A172 (cell line): ENCODE data around the gene COL6A6. TPM values are rescaled to one million over a fixed set of nuclear protein-coding genes. Genes with fewer than 3 reads are reported as not detected.

ENCODE experiments used
- DNase-seq: peaks from one replicate; pipeline ENCODE4 v3.0.0-alpha.2; 2015; ENCODE audit warnings: low spot score
- total RNA-seq: library from RNA; depleted of rRNA; stranded (reverse); fragments of >200 nt; shearing (Covaris generic); gene quantifications from 2 replicates; pipeline ENCODE4 v1.2.3, GENCODE V29; 2014; rRNA removed

COL6A6 gene, protein sequence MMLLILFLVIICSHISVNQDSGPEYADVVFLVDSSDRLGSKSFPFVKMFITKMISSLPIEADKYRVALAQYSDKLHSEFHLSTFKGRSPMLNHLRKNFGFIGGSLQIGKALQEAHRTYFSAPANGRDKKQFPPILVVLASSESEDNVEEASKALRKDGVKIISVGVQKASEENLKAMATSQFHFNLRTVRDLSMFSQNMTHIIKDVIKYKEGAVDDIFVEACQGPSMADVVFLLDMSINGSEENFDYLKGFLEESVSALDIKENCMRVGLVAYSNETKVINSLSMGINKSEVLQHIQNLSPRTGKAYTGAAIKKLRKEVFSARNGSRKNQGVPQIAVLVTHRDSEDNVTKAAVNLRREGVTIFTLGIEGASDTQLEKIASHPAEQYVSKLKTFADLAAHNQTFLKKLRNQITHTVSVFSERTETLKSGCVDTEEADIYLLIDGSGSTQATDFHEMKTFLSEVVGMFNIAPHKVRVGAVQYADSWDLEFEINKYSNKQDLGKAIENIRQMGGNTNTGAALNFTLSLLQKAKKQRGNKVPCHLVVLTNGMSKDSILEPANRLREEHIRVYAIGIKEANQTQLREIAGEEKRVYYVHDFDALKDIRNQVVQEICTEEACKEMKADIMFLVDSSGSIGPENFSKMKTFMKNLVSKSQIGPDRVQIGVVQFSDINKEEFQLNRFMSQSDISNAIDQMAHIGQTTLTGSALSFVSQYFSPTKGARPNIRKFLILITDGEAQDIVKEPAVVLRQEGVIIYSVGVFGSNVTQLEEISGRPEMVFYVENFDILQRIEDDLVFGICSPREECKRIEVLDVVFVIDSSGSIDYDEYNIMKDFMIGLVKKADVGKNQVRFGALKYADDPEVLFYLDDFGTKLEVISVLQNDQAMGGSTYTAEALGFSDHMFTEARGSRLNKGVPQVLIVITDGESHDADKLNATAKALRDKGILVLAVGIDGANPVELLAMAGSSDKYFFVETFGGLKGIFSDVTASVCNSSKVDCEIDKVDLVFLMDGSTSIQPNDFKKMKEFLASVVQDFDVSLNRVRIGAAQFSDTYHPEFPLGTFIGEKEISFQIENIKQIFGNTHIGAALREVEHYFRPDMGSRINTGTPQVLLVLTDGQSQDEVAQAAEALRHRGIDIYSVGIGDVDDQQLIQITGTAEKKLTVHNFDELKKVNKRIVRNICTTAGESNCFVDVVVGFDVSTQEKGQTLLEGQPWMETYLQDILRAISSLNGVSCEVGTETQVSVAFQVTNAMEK (N-terminal part only)
- total RNA-seq = not detected in 2 replicates

DNA sequence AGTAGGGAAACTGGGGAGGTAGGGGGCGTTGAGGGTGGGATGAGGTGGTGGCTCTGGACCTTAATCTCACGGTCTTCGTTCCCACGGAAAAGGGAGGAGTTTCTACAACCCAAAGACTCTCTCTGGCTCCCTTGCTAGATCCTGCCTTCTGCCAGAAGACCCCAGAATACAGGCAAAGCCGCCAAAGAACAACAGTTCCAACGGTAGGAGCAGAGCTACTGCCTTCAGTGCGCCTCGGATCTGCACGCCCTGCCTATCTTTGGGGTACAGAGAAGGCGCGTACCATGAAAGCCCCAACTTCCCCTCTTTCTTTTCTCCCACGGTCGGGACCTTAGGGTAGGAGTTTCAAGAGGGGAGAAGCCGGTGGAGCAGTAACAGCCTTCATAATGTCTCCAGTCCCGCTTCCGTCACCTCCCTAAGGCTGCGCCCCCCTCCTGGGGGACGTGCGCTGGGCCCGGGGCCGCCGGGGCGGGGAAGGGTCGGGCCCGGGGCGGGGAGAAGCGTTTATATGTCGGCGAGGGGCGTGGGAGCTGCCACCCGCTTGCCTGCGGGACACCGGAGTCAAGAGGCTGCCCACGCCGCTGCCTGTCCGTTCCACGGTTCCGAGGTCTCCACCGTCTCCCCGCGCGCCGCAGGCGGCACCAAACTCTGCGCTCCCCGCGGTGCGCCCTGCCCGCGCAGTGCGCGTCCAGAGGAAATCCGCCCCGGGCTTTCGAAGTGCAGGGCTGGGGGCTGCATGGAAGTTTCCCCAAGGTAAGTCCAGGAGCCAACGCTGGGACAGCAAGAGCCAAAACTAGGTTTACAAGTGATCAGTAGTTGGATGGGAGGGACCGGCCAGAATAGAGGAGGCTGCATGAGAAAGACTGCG is at the start of gene COL6A6:
Gene COL6A6, plus strand, starts transcription at position 533 of the 868 bp plus-strand sequence. CDS start 43,188 bp downstream, outside the sequence.
- no peak for DNase-seq

DNA sequence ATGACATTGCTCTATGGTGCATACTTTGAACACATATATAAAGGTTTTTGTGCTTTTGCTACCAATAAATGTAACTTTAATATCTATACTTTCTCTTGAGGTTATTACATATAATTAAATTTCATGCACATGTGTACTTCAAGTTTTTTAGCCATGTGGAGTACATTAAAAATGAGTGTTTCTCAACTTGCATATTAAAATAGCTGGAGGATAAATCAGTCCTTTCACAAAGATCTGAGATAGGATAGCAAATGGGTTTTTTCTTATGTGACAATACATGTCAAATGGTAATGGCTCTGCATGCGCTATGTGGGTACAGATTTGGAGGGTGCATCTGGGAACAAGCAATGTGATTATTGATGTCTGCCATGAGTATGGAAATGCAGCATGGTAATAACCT is 48.7 kb upstream of the COL6A6 start:
- no peak for DNase-seq

DNA sequence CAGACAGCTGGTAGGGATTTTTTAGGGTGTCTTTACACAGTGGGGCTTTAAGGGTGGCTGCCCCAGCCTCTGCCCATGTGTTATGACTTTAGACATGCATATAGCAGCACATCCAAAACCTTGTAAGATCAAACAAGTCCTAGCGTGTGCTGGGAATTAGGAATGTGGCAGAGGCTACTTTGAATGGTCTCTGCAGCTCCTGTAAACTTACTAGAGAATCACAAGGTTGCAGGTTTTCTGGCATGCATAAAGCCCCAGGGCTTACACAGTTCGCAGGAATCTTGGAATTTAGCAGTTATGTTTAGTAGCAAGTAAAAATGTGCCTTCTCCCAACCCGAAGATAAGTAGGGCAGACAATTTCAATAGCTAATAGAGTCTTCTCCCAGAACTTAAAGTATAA is 46.9 kb upstream of the COL6A6 start:
- no peak for DNase-seq

DNA sequence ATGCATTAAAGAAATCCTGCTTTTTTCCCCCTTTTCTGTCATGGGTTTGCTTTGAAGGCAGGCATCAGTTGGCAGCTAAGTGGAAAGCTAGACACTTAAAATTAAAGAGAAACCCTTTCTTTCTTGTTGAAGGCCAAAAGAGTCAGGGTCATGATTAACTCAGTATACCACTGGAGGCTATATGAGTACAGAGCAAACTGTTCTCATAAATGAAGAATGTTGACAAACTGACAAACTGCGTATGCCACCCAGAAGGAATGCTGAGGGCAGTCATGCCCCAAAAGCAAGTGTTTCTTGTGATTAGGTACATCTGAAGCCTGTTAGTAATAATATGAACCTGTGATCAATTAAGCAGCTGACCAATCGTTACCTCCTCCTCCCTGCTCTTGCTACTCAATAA is 43.6 kb upstream of the COL6A6 start:
- DNase-seq = no peak

DNA sequence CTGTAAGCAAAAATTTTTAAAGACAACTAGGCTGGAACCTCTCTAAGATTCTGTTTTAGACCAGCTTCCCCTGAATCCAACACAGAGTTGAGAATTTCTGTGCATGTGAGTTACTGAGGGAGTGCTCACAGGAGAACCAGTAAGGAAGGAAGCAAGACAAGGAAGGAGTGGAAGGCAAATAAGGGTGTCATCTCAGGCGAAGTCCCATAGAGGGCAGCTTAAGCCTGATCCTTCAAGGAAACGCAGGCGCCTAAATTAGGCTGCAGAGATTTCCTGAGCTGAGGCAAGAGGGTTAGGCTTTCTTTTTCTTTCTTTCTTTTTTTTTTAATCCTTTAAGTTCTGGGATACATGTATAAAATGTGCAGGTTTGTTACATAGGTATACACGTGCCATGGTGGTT is 36.2 kb upstream of the COL6A6 start:
- DNase-seq = peak; percentile 57

DNA sequence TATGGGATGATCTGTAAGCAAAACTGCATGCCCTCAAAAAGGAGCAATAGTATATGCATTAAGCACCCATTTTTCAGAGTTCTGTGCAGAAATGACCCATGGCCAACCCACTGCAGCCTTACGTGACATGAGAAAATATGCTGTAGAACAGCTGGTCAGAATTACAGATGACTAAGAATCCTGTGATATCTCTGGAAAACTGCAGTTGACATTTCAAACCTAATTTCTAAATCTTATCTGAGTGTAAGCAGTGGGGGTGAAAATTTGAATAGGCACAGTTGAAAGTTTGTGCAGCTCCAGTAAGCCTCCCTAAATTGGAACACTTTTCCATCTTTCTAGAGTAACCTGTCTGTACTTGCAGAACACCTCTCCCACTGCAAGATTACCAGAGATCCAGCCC is 28.7 kb upstream of the COL6A6 start:
- no peak for DNase-seq

DNA sequence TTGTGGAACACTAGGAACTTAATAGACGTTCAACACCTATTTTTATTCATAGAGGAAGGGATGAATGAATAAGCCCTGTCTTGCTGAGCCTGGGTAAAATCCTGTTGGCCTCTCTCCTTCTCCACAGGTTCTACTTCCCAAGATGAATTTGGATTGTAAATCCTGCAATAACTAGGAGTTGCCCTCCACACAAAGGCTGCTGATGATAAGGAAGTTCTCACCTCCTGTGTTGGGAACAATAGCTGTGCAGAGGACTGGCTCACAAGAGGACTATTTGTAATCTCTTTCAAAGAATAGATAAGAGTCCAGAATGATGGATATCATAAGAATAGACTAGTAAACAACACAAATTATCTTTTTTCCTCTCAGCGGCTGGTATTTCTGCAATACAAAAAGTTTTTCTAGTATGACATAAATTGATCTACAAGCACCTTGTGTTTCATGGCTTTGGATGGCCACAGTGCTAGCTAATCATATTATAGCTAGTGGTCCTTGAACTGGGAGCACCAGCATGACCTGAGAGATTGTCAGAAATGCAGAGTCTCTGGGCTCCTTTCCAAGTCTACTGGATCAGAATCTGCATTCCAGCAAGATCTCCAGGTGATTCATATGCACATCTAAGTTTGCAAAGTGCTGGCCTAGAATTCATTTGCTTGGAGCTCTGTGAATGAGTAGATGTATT is 28.1 kb upstream of the COL6A6 start:
- DNase-seq = no peak

DNA sequence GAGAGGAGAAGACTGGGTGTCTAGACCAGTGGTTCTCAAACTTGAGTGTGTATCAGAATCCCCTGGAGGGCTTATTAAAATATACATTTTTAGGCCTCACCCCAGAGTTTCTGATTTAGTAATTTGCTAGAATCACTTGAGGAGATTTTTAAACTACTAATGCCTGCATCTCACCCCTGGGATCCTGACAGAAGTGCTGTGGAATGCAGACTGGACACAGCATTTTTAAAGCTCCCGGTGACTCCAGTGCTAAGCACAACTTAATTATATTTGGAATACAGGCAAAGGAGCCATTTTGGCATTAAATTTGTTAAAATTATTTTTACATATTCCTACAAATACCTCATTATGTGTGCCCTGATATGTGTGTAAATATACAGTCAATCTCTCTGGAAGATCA is 26.7 kb upstream of the COL6A6 start:
- DNase-seq = no peak

DNA sequence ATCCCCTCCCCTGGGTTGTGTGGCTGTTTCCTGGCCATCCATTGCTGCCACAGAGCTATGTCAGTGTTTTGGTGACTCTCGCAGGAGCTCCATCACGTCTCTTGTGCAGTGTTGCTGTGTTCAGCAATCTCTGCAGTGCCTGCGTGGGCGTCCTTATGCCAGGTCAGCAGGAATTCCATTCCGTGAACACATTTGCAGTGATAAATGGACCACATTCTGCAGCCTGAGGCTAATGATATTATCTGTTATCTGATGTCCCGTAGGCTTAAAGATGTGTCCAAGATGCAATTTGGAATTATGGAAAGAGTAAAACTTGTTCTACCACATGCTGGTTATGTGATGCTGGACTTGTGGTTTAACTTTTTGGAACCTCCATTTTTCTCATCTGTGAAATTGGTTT is 25.5 kb upstream of the COL6A6 start:
- DNase-seq = no peak

DNA sequence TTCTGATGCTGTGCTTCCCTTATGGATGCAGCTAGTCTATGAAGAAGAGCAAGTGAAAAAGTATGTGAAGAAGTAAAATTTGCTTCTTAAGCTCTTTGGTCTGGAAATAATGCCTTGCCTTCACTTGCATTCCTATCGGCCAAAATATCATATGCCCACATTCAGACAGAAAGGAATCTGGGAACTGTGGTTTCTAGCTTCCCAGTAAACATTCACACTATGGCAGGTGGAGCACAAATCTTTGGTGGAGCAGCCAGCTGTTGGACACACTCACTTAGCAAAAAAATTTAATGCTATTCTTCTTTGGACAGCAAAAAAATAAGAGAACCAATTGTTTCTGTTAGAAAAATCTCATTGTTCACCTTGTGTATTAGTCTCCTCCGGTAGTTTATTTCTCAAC is 12.3 kb upstream of the COL6A6 start:
- no peak for DNase-seq

DNA sequence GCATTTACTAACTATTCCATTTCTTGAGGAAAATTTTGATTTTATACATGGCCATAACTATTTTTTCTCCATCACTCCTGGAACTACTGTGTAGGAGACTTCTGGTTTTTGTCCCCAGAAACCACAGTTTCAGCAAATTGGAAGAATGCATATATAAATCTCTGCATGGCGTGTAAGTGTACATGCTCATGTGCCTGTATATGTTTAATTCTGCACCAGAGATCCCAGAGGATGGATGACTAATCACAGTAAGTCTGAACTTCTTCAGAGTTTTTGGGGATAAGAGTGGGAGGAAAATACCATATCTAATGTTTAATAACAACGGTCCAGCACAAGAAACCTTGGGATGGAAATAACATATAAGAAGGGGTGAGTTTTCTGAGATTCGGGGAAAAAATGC is 10.9 kb upstream of the COL6A6 start:
- no peak for DNase-seq

DNA sequence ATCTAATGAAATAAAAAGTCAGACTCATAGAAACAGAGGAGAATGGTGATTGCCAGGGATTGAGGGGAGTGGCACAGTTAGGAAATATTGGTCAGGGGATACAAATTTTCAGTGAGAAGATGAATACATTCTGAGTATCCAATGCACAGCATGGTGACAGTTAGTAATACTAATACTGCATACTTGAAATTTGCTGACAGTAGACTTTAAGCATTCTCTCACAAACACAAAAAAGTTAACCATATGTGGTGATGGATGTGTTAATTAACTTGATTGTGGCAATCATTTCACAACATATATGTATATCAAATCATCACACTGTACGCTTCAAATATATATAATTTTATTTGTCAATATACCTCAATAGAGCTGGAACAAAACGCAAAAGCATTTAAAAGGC is 9.2 kb upstream of the COL6A6 start:
- DNase-seq = no peak

DNA sequence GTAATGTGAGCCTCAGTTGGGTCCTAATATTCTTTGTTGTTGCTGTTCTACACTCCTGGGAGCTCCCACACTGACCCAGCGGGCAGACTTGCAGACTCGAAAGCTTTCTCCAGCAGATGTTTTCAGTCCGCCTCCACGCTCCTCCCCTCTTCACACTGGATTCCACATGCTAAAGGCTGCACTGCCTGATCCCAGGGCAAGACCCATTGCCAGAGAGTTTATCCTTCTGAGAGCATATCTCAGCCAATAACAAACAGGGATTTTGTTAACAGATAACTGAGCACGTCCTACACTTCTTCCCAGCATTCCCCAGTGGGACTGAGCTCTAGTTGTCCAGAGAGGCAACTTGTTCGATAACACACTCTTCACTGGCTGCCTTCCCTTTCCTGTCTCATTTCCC is 8.0 kb upstream of the COL6A6 start:
- no peak for DNase-seq

DNA sequence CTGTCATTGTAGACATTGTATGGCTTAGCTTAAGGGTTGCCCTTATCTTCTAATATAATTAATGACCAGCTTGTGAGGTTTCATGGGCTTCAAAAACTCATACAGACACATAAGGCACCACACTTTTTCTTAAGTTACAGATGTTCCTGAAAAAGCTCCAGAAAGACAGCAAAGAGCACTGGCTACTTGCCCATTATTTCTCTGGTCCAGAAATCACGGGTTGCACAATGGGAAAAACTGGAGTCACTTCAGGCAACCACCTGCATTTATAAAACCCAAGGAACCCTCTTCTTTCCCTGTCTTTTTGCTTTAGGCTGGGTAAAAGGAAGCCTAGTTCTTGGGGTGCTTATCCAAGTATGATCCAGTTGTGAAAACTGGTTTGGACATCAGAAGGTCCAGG is 2.3 kb upstream of the COL6A6 start:
- no peak for DNase-seq

DNA sequence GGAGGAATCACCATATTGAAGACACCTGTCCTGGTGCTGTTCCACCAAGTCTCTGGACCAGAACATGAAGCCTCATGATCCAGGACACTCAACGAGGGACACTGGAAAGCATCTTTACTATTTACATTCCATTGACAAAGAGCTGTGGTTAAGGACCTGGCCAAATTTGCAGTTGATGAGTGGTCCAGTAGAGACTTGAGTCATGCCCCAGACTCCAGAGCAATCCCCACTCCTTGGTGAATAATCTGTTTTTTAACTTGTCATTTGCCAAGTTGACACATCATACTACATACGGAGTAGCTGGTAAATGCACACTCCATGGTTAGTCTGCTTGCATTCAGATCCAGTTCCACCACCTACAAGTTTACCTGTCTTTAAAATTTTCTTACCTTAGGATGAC is 1.2 kb upstream of the COL6A6 start:
- DNase-seq = peak; percentile 11

DNA sequence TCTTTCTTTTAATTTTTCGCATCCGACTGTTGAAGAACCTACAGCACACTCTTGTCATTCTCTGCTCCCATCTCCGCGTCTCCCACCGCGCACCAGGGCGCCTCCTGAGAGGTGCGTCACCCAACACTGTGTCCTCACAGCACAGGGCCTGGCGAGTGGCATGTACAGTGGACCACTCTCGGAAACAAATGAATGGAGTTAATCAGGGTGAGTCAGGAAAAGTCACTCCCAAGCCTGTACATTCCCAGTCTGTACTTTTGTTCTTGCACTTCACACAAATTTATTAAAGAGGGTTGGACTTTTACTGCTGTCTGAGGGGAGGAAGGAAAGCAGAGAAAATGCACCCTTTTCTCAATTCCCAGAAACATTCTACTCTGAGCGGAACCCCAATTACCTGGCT is 625 bp downstream of the COL6A6 start:
- DNase-seq = no peak

DNA sequence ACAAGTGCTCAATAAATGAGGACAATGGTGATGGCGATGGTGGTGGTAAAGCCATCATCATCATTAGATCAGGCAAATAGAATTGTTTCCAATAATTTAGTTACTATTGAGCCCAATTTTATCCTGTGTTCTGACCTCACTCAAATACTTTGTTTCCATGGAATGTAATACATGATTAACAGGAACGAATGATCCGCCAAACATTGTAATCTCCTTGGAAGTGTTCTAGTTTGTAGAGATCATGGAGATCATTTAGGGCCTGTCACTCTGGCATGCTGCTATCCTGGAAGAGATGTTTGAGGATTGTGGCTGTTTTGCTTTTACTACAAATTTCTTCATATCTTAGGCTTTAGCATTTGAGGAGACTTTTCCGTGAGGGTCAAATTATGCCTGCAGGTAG is 2.8 kb downstream of the COL6A6 start:
- DNase-seq = no peak

DNA sequence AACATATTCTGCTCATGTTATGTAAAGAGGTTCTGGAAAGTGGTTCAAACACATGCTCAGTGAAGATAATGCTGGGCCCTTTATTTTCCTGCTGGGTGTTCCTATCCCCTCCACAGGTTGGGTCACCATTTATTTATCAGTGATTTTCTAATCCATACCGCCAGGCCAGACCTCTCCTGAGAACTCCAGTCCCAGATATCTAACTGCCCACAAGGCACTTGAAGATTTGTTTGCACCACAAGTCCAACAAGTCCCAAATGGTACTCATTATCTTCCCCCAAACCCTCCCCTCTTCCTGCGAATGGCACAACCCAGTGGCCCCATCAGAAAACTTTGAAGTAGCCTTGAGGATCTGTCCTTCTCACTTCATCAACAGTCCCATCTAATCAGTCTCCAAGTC is 5.4 kb downstream of the COL6A6 start:
- no peak for DNase-seq

DNA sequence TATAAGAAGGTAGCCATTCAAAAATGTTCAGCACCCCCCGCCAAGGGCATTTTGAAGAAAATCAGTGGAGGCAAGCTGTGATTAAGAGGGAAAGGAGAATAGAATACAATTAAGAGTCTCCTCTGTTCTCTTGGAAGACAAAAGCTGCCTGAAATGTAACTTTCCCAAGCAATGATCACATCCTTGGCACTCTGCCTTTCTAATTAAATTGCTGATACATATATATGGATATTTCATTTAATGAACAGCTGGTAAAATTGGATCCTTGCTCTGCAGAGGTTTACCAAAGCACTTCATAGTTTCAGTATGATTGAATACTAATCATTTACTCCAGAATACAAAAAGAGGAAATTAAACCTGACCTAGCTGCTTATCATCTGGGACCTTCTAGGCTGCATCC is 10.4 kb downstream of the COL6A6 start:
- no peak for DNase-seq

DNA sequence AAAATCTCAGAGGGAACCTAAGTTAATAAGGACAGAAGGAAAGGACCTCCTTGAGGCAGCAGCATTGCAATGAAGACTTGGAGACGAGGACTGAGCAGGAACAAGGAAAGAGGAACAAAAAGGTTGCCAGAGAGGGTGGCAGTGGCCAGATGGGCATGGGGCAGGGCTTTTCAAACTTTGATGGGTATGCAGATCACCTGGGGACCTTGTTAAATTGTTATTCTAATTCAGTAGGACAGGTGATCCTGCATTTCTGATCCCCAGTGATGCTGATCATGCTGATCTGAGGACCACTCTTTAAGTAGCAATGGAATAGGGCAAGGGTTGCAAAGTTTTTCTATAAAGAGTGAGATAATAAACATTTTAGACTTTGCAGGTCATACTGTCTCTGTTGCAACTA is 11.1 kb downstream of the COL6A6 start:
- DNase-seq = no peak
